Glutamatergic neuron (in vitro differentiated cells): ENCODE data around the gene RIPOR3. TPM values are rescaled to one million over a fixed set of nuclear protein-coding genes. Genes with fewer than 3 reads are reported as not detected.

ENCODE experiments used
- DNase-seq: peaks from one replicate; pipeline ENCODE4 v3.0.0; 2022
- H3K27ac Mint-ChIP-seq: one replicate; pipeline ENCODE4 v1.8.0; 2020; ENCODE audit warnings: mild to moderate bottlenecking, mixed read lengths, inconsistent platforms; ENCODE audit not compliant: unreplicated experiment
- H3K27me3 Mint-ChIP-seq: one replicate; pipeline ENCODE4 v1.8.0; 2020; ENCODE audit warnings: mild to moderate bottlenecking, moderate library complexity, mixed read lengths, inconsistent platforms; ENCODE audit not compliant: unreplicated experiment
- H3K36me3 Mint-ChIP-seq: one replicate; pipeline ENCODE4 v1.8.0; 2020; ENCODE audit warnings: mild to moderate bottlenecking, mixed read lengths, inconsistent platforms; ENCODE audit not compliant: unreplicated experiment
- H3K4me1 Mint-ChIP-seq: one replicate; pipeline ENCODE4 v1.8.0; 2020; ENCODE audit warnings: mild to moderate bottlenecking, low read depth, mixed read lengths, inconsistent platforms; ENCODE audit not compliant: unreplicated experiment
- H3K4me3 Mint-ChIP-seq: one replicate; pipeline ENCODE4 v1.8.0; 2020; ENCODE audit warnings: mild to moderate bottlenecking, mixed read lengths, inconsistent platforms; ENCODE audit not compliant: unreplicated experiment
- H3K9me3 Mint-ChIP-seq: one replicate; pipeline ENCODE4 v1.8.0; 2020; ENCODE audit warnings: mild to moderate bottlenecking, moderate library complexity, mixed read lengths, inconsistent platforms; ENCODE audit not compliant: unreplicated experiment
- total RNA-seq: library from RNA; stranded (reverse); fragmentation: NEBNext Ultra II Directional; extraction: Animal tissue kit (Norgen Biotek cat#: 25700); gene quantifications from one replicate; pipeline ENCODE4 v1.2.1, GENCODE V29; 2021; ENCODE audit not compliant: unreplicated experiment
- TF ChIP-seq, protein P1 (sequence below): fragments of 200-600 bp; sonication (generic); IDR thresholded peaks from one replicate; pipeline ENCODE4 v1.5.0; 2021; ENCODE audit not compliant: partially characterized antibody, unreplicated experiment

Gene RIPOR3
- total RNA-seq, 1 donor from 2014 or later, result not detected

DNA sequence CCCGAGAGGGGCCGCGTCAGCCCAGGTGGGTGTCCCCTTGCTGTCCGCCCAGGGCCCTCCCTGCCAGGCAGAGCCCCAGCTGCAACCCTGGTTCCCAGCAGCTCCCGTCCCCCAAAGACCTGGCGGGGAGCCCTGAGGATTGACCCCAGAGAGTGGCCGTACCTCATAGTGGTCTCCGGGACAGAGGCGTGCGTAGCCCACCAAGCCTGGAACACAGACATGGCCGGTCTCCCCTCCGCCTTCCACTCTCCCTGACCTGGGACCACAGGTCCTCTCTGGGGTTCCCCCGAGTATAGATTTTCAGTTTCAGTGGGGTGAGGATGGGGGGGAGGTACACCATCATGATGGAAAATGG lies 82.6 kb downstream of the RIPOR3 start:
- no peaks in the 10 kb centered on the region for H3K4me1 Mint-ChIP-seq
- H3K9me3 Mint-ChIP-seq, result peaks cover 3% of the 10 kb centered on the region
- no peak overlapping the region for H3K4me3 Mint-ChIP-seq
- TF ChIP-seq, protein P1, sequence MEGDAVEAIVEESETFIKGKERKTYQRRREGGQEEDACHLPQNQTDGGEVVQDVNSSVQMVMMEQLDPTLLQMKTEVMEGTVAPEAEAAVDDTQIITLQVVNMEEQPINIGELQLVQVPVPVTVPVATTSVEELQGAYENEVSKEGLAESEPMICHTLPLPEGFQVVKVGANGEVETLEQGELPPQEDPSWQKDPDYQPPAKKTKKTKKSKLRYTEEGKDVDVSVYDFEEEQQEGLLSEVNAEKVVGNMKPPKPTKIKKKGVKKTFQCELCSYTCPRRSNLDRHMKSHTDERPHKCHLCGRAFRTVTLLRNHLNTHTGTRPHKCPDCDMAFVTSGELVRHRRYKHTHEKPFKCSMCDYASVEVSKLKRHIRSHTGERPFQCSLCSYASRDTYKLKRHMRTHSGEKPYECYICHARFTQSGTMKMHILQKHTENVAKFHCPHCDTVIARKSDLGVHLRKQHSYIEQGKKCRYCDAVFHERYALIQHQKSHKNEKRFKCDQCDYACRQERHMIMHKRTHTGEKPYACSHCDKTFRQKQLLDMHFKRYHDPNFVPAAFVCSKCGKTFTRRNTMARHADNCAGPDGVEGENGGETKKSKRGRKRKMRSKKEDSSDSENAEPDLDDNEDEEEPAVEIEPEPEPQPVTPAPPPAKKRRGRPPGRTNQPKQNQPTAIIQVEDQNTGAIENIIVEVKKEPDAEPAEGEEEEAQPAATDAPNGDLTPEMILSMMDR, result no peak
- H3K27ac Mint-ChIP-seq, result no peak overlapping the region
- no peaks in the 10 kb centered on the region for H3K27me3 Mint-ChIP-seq
- H3K36me3 Mint-ChIP-seq, result no peaks in the 10 kb centered on the region
- DNase-seq, result no peak

DNA sequence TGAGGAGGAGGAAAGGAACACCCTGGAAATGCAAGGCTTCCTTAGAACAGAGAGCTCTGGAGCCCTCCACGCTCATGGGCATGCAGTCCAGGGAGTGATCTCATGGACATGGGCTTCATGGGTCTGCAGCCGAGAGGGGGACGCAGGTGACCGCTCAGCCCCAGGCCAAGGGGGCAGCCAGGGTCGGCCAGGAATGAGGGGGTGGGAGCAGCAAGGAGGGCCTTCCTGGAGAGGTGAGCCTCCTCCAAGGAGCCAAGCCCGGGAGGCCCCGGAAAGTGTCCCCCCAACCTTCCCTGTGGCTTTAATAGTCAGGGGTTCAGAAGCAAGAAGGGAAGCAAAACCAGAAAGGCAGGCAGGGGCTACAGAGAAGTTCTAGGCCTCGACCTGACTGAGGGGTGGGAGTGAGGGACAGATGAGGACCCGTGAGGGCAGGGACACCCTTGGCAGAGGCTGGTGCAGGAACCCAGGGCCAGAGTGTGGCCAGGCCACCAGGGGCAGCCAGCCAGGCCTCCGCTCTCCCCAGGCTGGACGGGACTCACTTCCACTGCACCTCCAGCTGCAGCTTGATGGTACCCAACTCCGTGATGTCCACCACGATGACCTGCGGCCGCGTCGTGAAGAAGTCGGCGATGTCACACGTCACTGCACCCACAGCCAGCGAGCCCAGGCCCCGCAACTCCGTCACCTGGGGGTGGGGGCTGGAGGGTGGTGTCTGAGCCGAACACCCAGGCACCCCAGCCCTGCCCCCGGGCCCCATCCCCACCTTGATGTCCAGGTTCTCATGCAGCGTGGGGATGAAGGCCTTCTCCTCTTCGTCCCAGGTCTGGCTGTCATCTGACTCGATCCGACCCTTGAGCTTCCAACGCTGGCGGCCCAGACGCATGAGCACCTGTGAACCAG lies 83.2 kb downstream of the RIPOR3 start:
- TF ChIP-seq, protein P1, result no peak
- no peak for DNase-seq
- Mint-ChIP-seq H3K4me1 (no peaks in the 10 kb centered on the region), H3K4me3 (no peak overlapping the region), H3K9me3 (peaks cover 3% of the 10 kb centered on the region), H3K27me3 (no peaks in the 10 kb centered on the region), H3K36me3 (no peaks in the 10 kb centered on the region), H3K27ac (no peak overlapping the region)

DNA sequence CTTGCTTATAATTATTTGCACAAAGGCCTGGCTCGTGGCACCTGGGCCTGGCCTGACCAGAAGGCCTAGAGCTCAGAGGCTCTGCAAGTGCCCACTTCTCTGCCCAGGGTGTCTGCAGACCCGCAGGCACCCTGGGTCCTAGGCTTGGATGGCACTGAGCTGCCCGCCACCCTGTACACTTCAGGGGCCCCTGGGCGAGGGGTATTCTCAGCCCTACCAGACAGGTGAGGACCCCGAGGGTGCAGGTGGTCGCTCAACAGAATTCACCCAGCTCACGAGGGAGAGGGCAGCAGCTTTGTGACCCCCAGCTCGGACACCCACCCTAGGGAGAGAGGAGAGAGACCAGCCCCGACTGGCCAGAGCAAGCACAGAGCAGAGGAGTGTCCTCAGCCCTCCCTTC lies 83.9 kb downstream of the RIPOR3 start:
- Mint-ChIP-seq H3K36me3 (no peaks in the 10 kb centered on the region), H3K27ac (no peak overlapping the region), H3K9me3 (peaks cover 3% of the 10 kb centered on the region), H3K27me3 (no peaks in the 10 kb centered on the region), H3K4me1 (no peaks in the 10 kb centered on the region), H3K4me3 (no peak overlapping the region)
- TF ChIP-seq, protein P1, result no peak
- DNase-seq, result no peak

- Mint-ChIP-seq H3K27me3 (no peaks in the 10 kb centered on the region), H3K36me3 (no peaks in the 10 kb centered on the region), H3K9me3 (peaks cover 3% of the 10 kb centered on the region), H3K4me3 (no peak overlapping the region), H3K27ac (no peak overlapping the region), H3K4me1 (no peaks in the 10 kb centered on the region)
- TF ChIP-seq, protein P1, result no peak
- DNase-seq, result no peak
These were observed 86.2 kb downstream of the RIPOR3 start for GRCh38 chr20:50605136-50605535.

- no peak for DNase-seq
- Mint-ChIP-seq H3K4me1 (no peaks in the 10 kb centered on the region), H3K4me3 (no peak overlapping the region), H3K36me3 (no peaks in the 10 kb centered on the region), H3K27me3 (no peaks in the 10 kb centered on the region), H3K9me3 (peaks cover 3% of the 10 kb centered on the region), H3K27ac (no peak overlapping the region)
- TF ChIP-seq, protein P1, result no peak
These were observed 86.9 kb downstream of the RIPOR3 start for GRCh38 chr20:50604451-50604850.
